Activated T-cell treated with anti-CD3 and anti-CD28 coated beads for 1 hour (primary cell): ENCODE data around the gene RETN.

ENCODE experiments used
- DNase-seq: peaks from one replicate; pipeline ENCODE4 v3.0.0-alpha.2; 2020; ENCODE audit warnings: low read depth

Gene RETN

GRCh38 chr19:7657131-7657751, 11.6 kb upstream of the RETN start:
- no peak for DNase-seq

GRCh38 chr19:7658219-7658686, 10.6 kb upstream of the RETN start:
- DNase-seq: no peak

- DNase-seq: no peak
These were observed 6.9 kb upstream of the RETN start for GRCh38 chr19:7661744-7662538.

GRCh38 chr19:7662657-7663056, 6.2 kb upstream of the RETN start:
- no peak for DNase-seq

- DNase-seq: no peak
These were observed 5.1 kb upstream of the RETN start for GRCh38 chr19:7663706-7664105.

GRCh38 chr19:7665076-7665475, 3.8 kb upstream of the RETN start:
- no peak for DNase-seq

- DNase-seq: no peak
These were observed 792 bp downstream of the RETN start for GRCh38 chr19:7669641-7670040.

- no peak for DNase-seq
These were observed 1.4 kb downstream of the RETN start for GRCh38 chr19:7670150-7670783.

- DNase-seq: no peak
These were observed 1.9 kb downstream of the RETN start for GRCh38 chr19:7670790-7671189.

- DNase-seq: no peak
These were observed 3.7 kb downstream of the RETN start for GRCh38 chr19:7672522-7672921.

- DNase-seq: no peak
These were observed 5.5 kb downstream of the RETN start for GRCh38 chr19:7674010-7675005.

- no peak for DNase-seq
These were observed 7.5 kb downstream of the RETN start for GRCh38 chr19:7676376-7676775.

GRCh38 chr19:7676854-7677253, 8.0 kb downstream of the RETN start, which contains the start of gene MCEMP1:
Gene MCEMP1, plus strand, starts transcription at chr19:7677090. Its CDS starts 31 bp downstream, at chr19:7677121.
- DNase-seq: no peak

- DNase-seq: no peak
These were observed 8.9 kb downstream of the RETN start for GRCh38 chr19:7677669-7678311.

GRCh38 chr19:7678971-7679751, 10.3 kb downstream of the RETN start:
- peak; percentile 53 for DNase-seq

GRCh38 chr19:7679771-7680605, 11.1 kb downstream of the RETN start:
- DNase-seq: no peak

GRCh38 chr19:7680606-7681339, 11.9 kb downstream of the RETN start, which contains the start of gene TRAPPC5:
Gene TRAPPC5, plus strand, starts transcription at chr19:7680833. Its CDS starts 1,421 bp downstream, at chr19:7682254.
- DNase-seq: peak; percentile 81

GRCh38 chr19:7681340-7682174, 12.7 kb downstream of the RETN start:
- peak; percentile 81 for DNase-seq
